HL-60 (cell line): ENCODE data around the gene FAM110A.
"Not testable (repeated sequence)": the region's sequence is repeated elsewhere in the genome, so short reads cannot be mapped to it uniquely, and the experiment has no call there.

Source experiments
- DNase-seq, 2 experiments: peaks; one replicate each; pipeline ENCODE4 v3.0.0-alpha.2; 2010 to 2020; ENCODE audit warnings: low read depth in 1 of 2, low spot score in 1 of 2
- H3K27ac ChIP-seq: fragments of 250-450 bp; sonication (Bioruptor Pico); replicated peaks from 2 replicates; pipeline ENCODE4 v1.5.1; 2020; ENCODE audit warnings: mild to moderate bottlenecking, moderate library complexity
- H3K27me3 ChIP-seq: fragments of 250-450 bp; sonication (Bioruptor Pico); 2 replicates; pipeline ENCODE4 v1.5.1; 2021; ENCODE audit warnings: mild to moderate bottlenecking, moderate library complexity; ENCODE audit not compliant: insufficient read depth, poor library complexity, severe bottlenecking
- H3K4me3 ChIP-seq: replicated peaks from 2 replicates; pipeline ENCODE4 v1.5.1; 2011; ENCODE audit warnings: mild to moderate bottlenecking, control low read depth, low read length; ENCODE audit not compliant: insufficient read depth
- CTCF ChIP-seq: IDR thresholded peaks from one replicate; pipeline ENCODE4 v1.5.1; 2011; ENCODE audit warnings: low read length, control low read depth, inconsistent platforms; ENCODE audit not compliant: insufficient read depth
- GABPA ChIP-seq: IDR thresholded peaks from 2 replicates; pipeline ENCODE4 v1.6.1; 2012; ENCODE audit warnings: low read depth
- POLR2AphosphoS5 ChIP-seq: IDR thresholded peaks from 2 replicates; pipeline ENCODE4 v1.6.1; 2012; ENCODE audit warnings: low read depth
- REST ChIP-seq: IDR thresholded peaks from 2 replicates; pipeline ENCODE4 v1.6.1; 2012; ENCODE audit warnings: low read depth; ENCODE audit not compliant: insufficient replicate concordance
- SPI1 ChIP-seq: IDR thresholded peaks from 2 replicates; pipeline ENCODE4 v1.6.1; 2012; ENCODE audit warnings: low read depth, mild to moderate bottlenecking, borderline replicate concordance

Gene FAM110A

GRCh38 chr20:824916-825315 lies 8.6 kb upstream of the FAM110A start:
- Histone ChIP-seq H3K27ac (no peak overlapping the region), H3K4me3 (no peak overlapping the region), H3K27me3 (no peaks in the 10 kb centered on the region)
- TF ChIP-seq SPI1 (no peak), GABPA (no peak), CTCF (no peak), REST (no peak), POLR2AphosphoS5 (no peak)
- DNase-seq = no peak

GRCh38 chr20:825710-826421 lies 7.6 kb upstream of the FAM110A start:
- no peak overlapping the region for H3K4me3 ChIP-seq
- TF ChIP-seq SPI1 (no peak), CTCF (no peak), POLR2AphosphoS5 (no peak), REST (no peak), GABPA (no peak)
- no peak overlapping the region for H3K27ac ChIP-seq
- no peak for DNase-seq
- no peaks in the 10 kb centered on the region for H3K27me3 ChIP-seq

GRCh38 chr20:826695-827323 lies 6.7 kb upstream of the FAM110A start:
- Histone ChIP-seq H3K4me3 (no peak overlapping the region), H3K27ac (no peak overlapping the region), H3K27me3 (no peaks in the 10 kb centered on the region)
- TF ChIP-seq POLR2AphosphoS5 (no peak), REST (no peak), SPI1 (no peak), CTCF (no peak), GABPA (no peak)
- DNase-seq = no peak

- not testable (repeated sequence) for H3K27ac ChIP-seq, H3K27me3 ChIP-seq, DNase-seq, H3K4me3 ChIP-seq
Observed at GRCh38 chr20:827981-828380, 5.5 kb upstream of the FAM110A start.
